SK-N-SH (cell line): ENCODE measurements around the gene MYBBP1A. TPM values are rescaled to one million over a fixed set of nuclear protein-coding genes. Genes with fewer than 3 reads are reported as not detected.

Experiments used
- CTCF ChIA-PET: fragments of 300-600, 350-600 bp; formaldehyde crosslinking; extraction: SDS; loops from one replicate; lab custom pipeline; 2021; lab: Yijun Ruan, JAX
- POLR2A ChIA-PET: fragments of 350-600 bp; sonication (Branson Sonifier 250); formaldehyde crosslinking; extraction: SDS; loops from one replicate; lab custom pipeline; 2020; ENCODE audit warnings: antibody characterized with exemption, inconsistent platforms; lab: Yijun Ruan, JAX
- DNase-seq: peaks from one replicate; pipeline ENCODE4 v3.0.0; 2012
- H2AFZ ChIP-seq: fragments of 200-600 bp; sonication (generic); 2 replicates; pipeline ENCODE4 v1.8.1; 2016; ENCODE audit warnings: antibody characterized with exemption, mild to moderate bottlenecking, low read depth
- H3F3A ChIP-seq: fragments of 200-600 bp; sonication (generic); replicated peaks from 2 replicates; pipeline ENCODE3; 2016; ENCODE audit warnings: antibody characterized with exemption, mild to moderate bottlenecking; ENCODE audit not compliant: insufficient read depth
- H3K27ac ChIP-seq, 2 experiments: fragments of 200-500 bp in 1 of 2; fragments of 200-600 bp in 1 of 2; sonication (Bioruptor generic) in 1 of 2; sonication (generic), shearing (Covaris generic) in 1 of 2; 2 replicates each; pipeline versions ENCODE4 v1.5.1 to v1.6.1; 2014 to 2016; ENCODE audit warnings: low read depth in 2 of 2, inconsistent platforms in 1 of 2, low read length in 1 of 2, mild to moderate bottlenecking in 1 of 2, mixed read lengths in 1 of 2
- H3K27me3 ChIP-seq: fragments of 200-600 bp; sonication (generic), shearing (Covaris generic); 2 replicates; pipeline ENCODE4 v1.6.1; 2016; ENCODE audit warnings: mixed run types; ENCODE audit not compliant: insufficient read depth
- H3K36me3 ChIP-seq, 2 experiments: fragments of 200-500 bp in 1 of 2; fragments of 200-600 bp in 1 of 2; sonication (Bioruptor generic) in 1 of 2; sonication (generic) in 1 of 2; replicated peaks in 1 of 2; 2 replicates each; pipeline versions ENCODE3 to v1.5.1; 2014 to 2016; ENCODE audit warnings: low read length in 1 of 2, mild to moderate bottlenecking in 1 of 2; ENCODE audit not compliant: insufficient read depth in 2 of 2, control insufficient read depth in 1 of 2
- H3K4me1 ChIP-seq, 2 experiments: fragments of 200-500 bp in 1 of 2; fragments of 200-600 bp in 1 of 2; sonication (Bioruptor generic) in 1 of 2; sonication (generic), shearing (Covaris generic) in 1 of 2; 2 replicates each; pipeline versions ENCODE4 v1.5.1 to v1.6.1; 2014 to 2016; ENCODE audit warnings: low read depth in 1 of 2, low read length in 1 of 2, mixed run types in 1 of 2; ENCODE audit not compliant: insufficient read depth in 2 of 2, control insufficient read depth in 1 of 2
- H3K4me2 ChIP-seq: fragments of 200-600 bp; sonication (generic), shearing (Covaris generic); 2 replicates; pipeline ENCODE4 v1.6.1; 2017; ENCODE audit warnings: mixed run types
- H3K4me3 ChIP-seq, 2 experiments: fragments of 200-500 bp in 1 of 2; fragments of 200-600 bp in 1 of 2; sonication (Bioruptor generic) in 1 of 2; sonication (generic), shearing (Covaris generic) in 1 of 2; 2 replicates each; pipeline versions ENCODE4 v1.5.1 to v1.8.1; 2014 to 2016; ENCODE audit warnings: low read depth in 2 of 2, inconsistent platforms in 1 of 2, low read length in 1 of 2, mild to moderate bottlenecking in 1 of 2, mixed read lengths in 1 of 2, moderate library complexity in 1 of 2
- H3K79me2 ChIP-seq: fragments of 200-600 bp; sonication (generic); 2 replicates; pipeline ENCODE4 v1.8.1; 2017; ENCODE audit warnings: mild to moderate bottlenecking; ENCODE audit not compliant: insufficient read depth
- H3K9ac ChIP-seq: fragments of 200-600 bp; sonication (generic); 2 replicates; pipeline ENCODE4 v1.6.1; 2017; ENCODE audit warnings: mixed run types
- H3K9me2 ChIP-seq: fragments of 200-600 bp; sonication (generic); 2 replicates; pipeline ENCODE4 v1.6.1; 2017; ENCODE audit warnings: mixed run types
- H3K9me3 ChIP-seq: fragments of 200-600 bp; sonication (generic); 2 replicates; pipeline ENCODE4 v1.6.1; 2017; ENCODE audit warnings: mixed run types, mild to moderate bottlenecking, moderate library complexity
- H4K20me1 ChIP-seq: fragments of 200-600 bp; sonication (generic); 2 replicates; pipeline ENCODE4 v1.6.1; 2017; ENCODE audit warnings: mild to moderate bottlenecking, mixed run types; ENCODE audit not compliant: insufficient read depth
- CTCF ChIP-seq: fragments of 200-600 bp; sonication (generic); IDR thresholded peaks from 2 replicates; pipeline ENCODE4 v1.6.1; 2017; ENCODE audit warnings: antibody characterized with exemption, mild to moderate bottlenecking, moderate library complexity
- FOXJ3 ChIP-seq: sonication (generic); formaldehyde crosslinking; IDR thresholded peaks from 2 replicates; pipeline ENCODE4 v1.5.1; 2020; ENCODE audit warnings: mild to moderate bottlenecking, missing genetic modification reagents
- FOXM1 ChIP-seq: IDR thresholded peaks from 2 replicates; pipeline ENCODE4 v1.4.0; 2012; ENCODE audit warnings: low read depth, mild to moderate bottlenecking
- GATA2 ChIP-seq: sonication (generic); formaldehyde crosslinking; IDR thresholded peaks from 2 replicates; pipeline ENCODE4 v1.5.0; 2020; ENCODE audit warnings: mild to moderate bottlenecking, missing genetic modification reagents
- JUND ChIP-seq: IDR thresholded peaks from 2 replicates; pipeline ENCODE4 v1.4.0; 2012
- MXI1 ChIP-seq: IDR thresholded peaks from 2 replicates; pipeline ENCODE4 v1.6.1; 2012; ENCODE audit warnings: mild to moderate bottlenecking, low read depth, low read length, improper control_type of control experiment
- NFIC ChIP-seq: IDR thresholded peaks from 2 replicates; pipeline ENCODE4 v1.4.0; 2012; ENCODE audit warnings: borderline replicate concordance
- NRF1 ChIP-seq: IDR thresholded peaks from 2 replicates; pipeline ENCODE4 v1.6.1; 2012; ENCODE audit warnings: low read depth, mild to moderate bottlenecking, low read length
- PBX3 ChIP-seq: IDR thresholded peaks from 2 replicates; pipeline ENCODE4; 2012
- RCOR1 ChIP-seq: fragments of 150-350 bp; IDR thresholded peaks from 2 replicates; pipeline ENCODE4 v1.6.1; 2017; ENCODE audit warnings: antibody characterized with exemption, low read length
- RFX5 ChIP-seq: IDR thresholded peaks from 2 replicates; pipeline ENCODE4 v1.6.1; 2012; ENCODE audit warnings: mild to moderate bottlenecking, improper control_type of control experiment, low read length
- RXRA ChIP-seq: IDR thresholded peaks from 2 replicates; pipeline ENCODE4 v1.4.0; 2012; ENCODE audit warnings: low read depth, mild to moderate bottlenecking, borderline replicate concordance
- SIN3A ChIP-seq: IDR thresholded peaks from 2 replicates; pipeline ENCODE4 v1.6.1; 2012; ENCODE audit warnings: low read depth, mild to moderate bottlenecking, low read length, moderate library complexity, borderline replicate concordance
- SMC3 ChIP-seq: IDR thresholded peaks from 2 replicates; pipeline ENCODE4 v1.6.1; 2012; ENCODE audit warnings: low read depth, low read length, improper control_type of control experiment
- TAF1 ChIP-seq: IDR thresholded peaks from 2 replicates; pipeline ENCODE4 v1.6.1; 2012; ENCODE audit warnings: low read depth, mild to moderate bottlenecking, low read length, moderate library complexity, borderline replicate concordance
- TCF12 ChIP-seq: IDR thresholded peaks from 2 replicates; pipeline ENCODE4 v1.4.0; 2012
- TEAD4 ChIP-seq: IDR thresholded peaks from 2 replicates; pipeline ENCODE4 v1.4.0; 2012; ENCODE audit warnings: mild to moderate bottlenecking, borderline replicate concordance; ENCODE audit not compliant: insufficient read depth
- WGBS: methylation state at CpG from one replicate; pipeline ENCODE4 v1.1.6; 2017; ENCODE audit warnings: low lambda C conversion rate; 5-methylcytosine and 5-hydroxymethylcytosine counted together
- polyA plus RNA-seq, 3 experiments: library from polyadenylated mRNA; depleted of rRNA; stranded (reverse); fragments of >200 nt; gene quantifications; 2 replicates each; pipeline ENCODE4 v1.2.3, GENCODE V29; 2012
- TF ChIP-seq, protein P1 (sequence below): IDR thresholded peaks from 2 replicates; pipeline ENCODE4 v1.4.0; 2012; ENCODE audit warnings: low read depth, borderline replicate concordance
- TF ChIP-seq, protein P2 (sequence below): fragments of 150-350 bp; IDR thresholded peaks from 2 replicates; pipeline ENCODE4 v1.6.1; 2017; ENCODE audit warnings: antibody characterized with exemption, low read length, low read depth, borderline replicate concordance

Gene MYBBP1A
- polyA plus RNA-seq, 1 of the 3 experiments (the other 2 are of a cell fraction) = 93.0 TPM

GRCh38 chr17:4544135-4544950, 10.8 kb downstream of the MYBBP1A start (continued):
- TF ChIP-seq PBX3 (no peak), FOXJ3 (no peak), NRF1 (no peak), JUND (no peak)

- no peak for TF ChIP-seq TEAD4
- no peak for TF ChIP-seq RFX5
- TF ChIP-seq SIN3A = no peak
- TF ChIP-seq RCOR1 = no peak
- no peak for TF ChIP-seq SMC3
- no peak for TF ChIP-seq MXI1
- TF ChIP-seq, all 33 proteins: peak for 0
- Histone ChIP-seq H3K4me3 (no peak overlapping the region), H3K9ac (no peak overlapping the region), H3K4me2 (no peak overlapping the region), H3F3A (no peaks in the 10 kb centered on the region), H3K79me2 (no peaks in the 10 kb centered on the region), H3K9me2 (no peaks in the 10 kb centered on the region), H4K20me1 (no peaks in the 10 kb centered on the region), H2AFZ (no peak overlapping the region), H3K27me3 (no peaks in the 10 kb centered on the region), H3K4me1 (no peaks in the 10 kb centered on the region; a peak in 1 of 4 replicates), H3K27ac (no peak overlapping the region), H3K36me3 (peaks cover 11 to 88% of the 10 kb centered on the region in 2 experiments), H3K9me3 (no peaks in the 10 kb centered on the region)
- no peak for DNase-seq
- CTCF ChIA-PET = interaction anchor here (0.6 to 1.7 kb wide), 3 partner anchors 9 to 123 kb away, joined by 3 to 4 read pairs (median 3); partner anchors contain the start of gene MYBBP1A
- POLR2A ChIA-PET = interaction anchor here (1.2 to 1.4 kb wide), 2 partner anchors 9 to 12 kb away, joined by 3 to 4 read pairs; partner anchors contain the start of gene MYBBP1A
- WGBS = 86% methylated on average over 9 of the region's 19 CpGs
These were observed 11.6 kb downstream of the MYBBP1A start for GRCh38 chr17:4543557-4544026.

DNA sequence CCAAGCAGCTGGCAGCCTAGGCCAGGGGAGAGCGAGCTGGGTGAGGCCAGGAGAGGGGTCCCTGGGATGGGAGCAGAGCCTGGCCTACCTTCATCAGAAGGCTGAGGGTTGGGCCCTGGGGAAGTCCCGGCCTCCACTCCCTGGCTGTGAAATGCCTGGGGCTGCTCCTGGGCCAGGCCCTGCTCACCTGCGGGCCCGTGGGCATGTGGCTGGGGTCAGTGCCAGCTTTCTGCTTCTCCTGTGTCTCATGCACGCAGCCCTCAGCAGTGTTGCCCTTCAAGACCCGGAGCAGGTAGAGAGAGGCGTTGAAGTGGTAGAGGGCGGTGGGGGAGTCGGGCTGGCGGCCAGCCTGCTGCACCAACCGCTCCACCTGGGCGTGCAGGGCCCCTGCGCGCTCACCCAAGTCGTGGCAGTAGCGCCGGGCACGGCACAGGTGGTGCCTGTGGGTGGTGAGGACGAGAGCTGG, 12.4 kb downstream of the MYBBP1A start:
- no peak overlapping the region for H3K9ac ChIP-seq
- POLR2A ChIA-PET = no interaction called here
- H2AFZ ChIP-seq = no peak overlapping the region
- no peak overlapping the region for H3K27ac ChIP-seq
- H3K36me3 ChIP-seq = peaks cover 11 to 87% of the 10 kb centered on the region in 2 experiments
- WGBS = 92% methylated on average over 18 of the region's 19 CpGs
- no peaks in the 10 kb centered on the region for H4K20me1 ChIP-seq
- H3K4me2 ChIP-seq = no peak overlapping the region
- H3K4me1 ChIP-seq = peaks cover 0 to 6% of the 10 kb centered on the region in 2 experiments; a peak in 1 of 4 replicates
- CTCF ChIA-PET = interaction anchor here (0.9 to 2.2 kb wide), 4 partner anchors 9 to 82 kb away, joined by 3 to 10 read pairs (median 4); no protein-coding TSS in a partner anchor
- no peaks in the 10 kb centered on the region for H3K79me2 ChIP-seq
- no peaks in the 10 kb centered on the region for H3F3A ChIP-seq
- no peak overlapping the region for H3K4me3 ChIP-seq
- H3K27me3 ChIP-seq = no peaks in the 10 kb centered on the region
- TF ChIP-seq JUND (no peak), FOXM1 (no peak), TCF12 (no peak), CTCF (no peak), SIN3A (no peak), NFIC (no peak), FOXJ3 (no peak), GATA2 (CRISPR knock-in tag) (no peak), RXRA (no peak), TAF1 (no peak)
- TF ChIP-seq, protein P1, sequence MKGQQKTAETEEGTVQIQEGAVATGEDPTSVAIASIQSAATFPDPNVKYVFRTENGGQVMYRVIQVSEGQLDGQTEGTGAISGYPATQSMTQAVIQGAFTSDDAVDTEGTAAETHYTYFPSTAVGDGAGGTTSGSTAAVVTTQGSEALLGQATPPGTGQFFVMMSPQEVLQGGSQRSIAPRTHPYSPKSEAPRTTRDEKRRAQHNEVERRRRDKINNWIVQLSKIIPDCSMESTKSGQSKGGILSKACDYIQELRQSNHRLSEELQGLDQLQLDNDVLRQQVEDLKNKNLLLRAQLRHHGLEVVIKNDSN = no peak
- TF ChIP-seq, protein P2, sequence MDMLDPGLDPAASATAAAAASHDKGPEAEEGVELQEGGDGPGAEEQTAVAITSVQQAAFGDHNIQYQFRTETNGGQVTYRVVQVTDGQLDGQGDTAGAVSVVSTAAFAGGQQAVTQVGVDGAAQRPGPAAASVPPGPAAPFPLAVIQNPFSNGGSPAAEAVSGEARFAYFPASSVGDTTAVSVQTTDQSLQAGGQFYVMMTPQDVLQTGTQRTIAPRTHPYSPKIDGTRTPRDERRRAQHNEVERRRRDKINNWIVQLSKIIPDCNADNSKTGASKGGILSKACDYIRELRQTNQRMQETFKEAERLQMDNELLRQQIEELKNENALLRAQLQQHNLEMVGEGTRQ = no peak
- TF ChIP-seq, all 33 proteins: peak for 0
- no peaks in the 10 kb centered on the region for H3K9me3 ChIP-seq
- no peaks in the 10 kb centered on the region for H3K9me2 ChIP-seq
- DNase-seq = no peak
